ENCODE measurements around the gene MAP6. TPM values are rescaled to one million over a fixed set of nuclear protein-coding genes. Genes with fewer than 3 reads are reported as not detected.

MAP6 gene
- total RNA-seq, 1 donor from 2014 or later: 10.8 TPM

- Histone ChIP-seq H3K4me3 (no peak overlapping the region), H3K9me3 (no peaks in the 10 kb centered on the region), H3K27me3 (ENCODE audit: low read depth) (no peaks in the 10 kb centered on the region), H3K36me3 (peaks cover 88% of the 10 kb centered on the region), H3K4me1 (peaks cover 85% of the 10 kb centered on the region), H3K27ac (no peak overlapping the region)
- DNase-seq: no peak
- intact Hi-C loops (cut with DNase I): no loop called here
- TF ChIP-seq CTCF (IDR thresholded peaks at IDR 0.05): no peak
- ATAC-seq: no peak
Observed at GRCh38 chr11:75567971-75568370, 100.9 kb downstream of the MAP6 start.

GRCh38 chr11:75566763-75567279, 102.0 kb downstream of the MAP6 start:
- H3K27me3 ChIP-seq (ENCODE audit: low read depth): no peaks in the 10 kb centered on the region
- H3K4me1 ChIP-seq: peaks cover 79% of the 10 kb centered on the region
- ATAC-seq: no peak
- H3K36me3 ChIP-seq: peaks cover 76% of the 10 kb centered on the region
- no peak for DNase-seq
- H3K27ac ChIP-seq: no peak overlapping the region
- no peak for TF ChIP-seq CTCF (IDR thresholded peaks at IDR 0.05)
- H3K4me3 ChIP-seq: no peak overlapping the region
- intact Hi-C loops (cut with DNase I): no loop called here
- no peaks in the 10 kb centered on the region for H3K9me3 ChIP-seq

- intact Hi-C loops (cut with DNase I): no loop called here
- H3K27me3 ChIP-seq (ENCODE audit: low read depth): no peaks in the 10 kb centered on the region
- peaks cover 70% of the 10 kb centered on the region for H3K36me3 ChIP-seq
- H3K9me3 ChIP-seq: no peaks in the 10 kb centered on the region
- H3K4me3 ChIP-seq: peak overlapping the region; percentile 80
- ATAC-seq (no peak), DNase-seq (no peak)
- H3K27ac ChIP-seq: peak overlapping the region; percentile 96
- H3K4me1 ChIP-seq: peaks cover 78% of the 10 kb centered on the region
- no peak for TF ChIP-seq CTCF (IDR thresholded peaks at IDR 0.05)
Observed at GRCh38 chr11:75565916-75566762, 102.7 kb downstream of the MAP6 start.

- H3K4me3 ChIP-seq: peak overlapping the region; percentile 80
- no peaks in the 10 kb centered on the region for H3K9me3 ChIP-seq
- no peak for TF ChIP-seq CTCF (IDR thresholded peaks at IDR 0.05)
- intact Hi-C loops (cut with DNase I): no loop called here
- no peaks in the 10 kb centered on the region for H3K27me3 ChIP-seq (ENCODE audit: low read depth)
- peaks cover 77% of the 10 kb centered on the region for H3K4me1 ChIP-seq
- H3K36me3 ChIP-seq: peaks cover 61% of the 10 kb centered on the region
- peak overlapping the region; percentile 96 for H3K27ac ChIP-seq
- DNase-seq (no peak), ATAC-seq (no peak)
Observed at GRCh38 chr11:75565221-75565814, 103.5 kb downstream of the MAP6 start.

- Histone ChIP-seq H3K4me1 (peaks cover 80% of the 10 kb centered on the region), H3K36me3 (peaks cover 49% of the 10 kb centered on the region), H3K9me3 (no peaks in the 10 kb centered on the region), H3K27ac (peak overlapping the region; percentile 96), H3K27me3 (ENCODE audit: low read depth) (no peaks in the 10 kb centered on the region), H3K4me3 (peak overlapping the region; percentile 80)
- intact Hi-C loops (cut with DNase I): no loop called here
- ATAC-seq (peak; percentile 6 to 13), DNase-seq (no peak)
- TF ChIP-seq CTCF (IDR thresholded peaks at IDR 0.05): peak; percentile 42
Observed at GRCh38 chr11:75563978-75564552, 104.8 kb downstream of the MAP6 start.

Data from lower lobe of right lung (tissue), 2 donors.